DND-41 (cell line): ENCODE results near the gene DYSF.

Experiments
- ATAC-seq: fragments of 200-7000 bp; cut with Tn5 transposase; 3 replicates; pipeline ENCODE4 v1.9.1; 2021; ENCODE audit warnings: low read depth; ENCODE audit not compliant: insufficient read depth
- DNase-seq: peaks from one replicate; pipeline ENCODE4 v3.0.0-alpha.2; 2020
- H2AFZ ChIP-seq: 2 replicates; pipeline ENCODE4 v1.6.0; 2012; ENCODE audit warnings: low read depth, low read length
- H3K27ac ChIP-seq: 2 replicates; pipeline ENCODE4 v1.5.1; 2012; ENCODE audit warnings: low read length, inconsistent platforms
- H3K27me3 ChIP-seq: fragments of 200-600 bp; sonication (generic); 2 replicates; pipeline ENCODE4 v1.6.0; 2012; ENCODE audit warnings: low read length, mild to moderate bottlenecking, inconsistent platforms; ENCODE audit not compliant: insufficient read depth, poor library complexity
- H3K36me3 ChIP-seq: 2 replicates; pipeline ENCODE4 v1.5.1; 2012; ENCODE audit warnings: low read length, inconsistent platforms; ENCODE audit not compliant: insufficient read depth
- H3K4me1 ChIP-seq: 2 replicates; pipeline ENCODE4 v1.5.1; 2012; ENCODE audit warnings: mild to moderate bottlenecking, low read length; ENCODE audit not compliant: insufficient read depth
- H3K4me2 ChIP-seq: 2 replicates; pipeline ENCODE4 v1.6.0; 2012; ENCODE audit warnings: mild to moderate bottlenecking, moderate library complexity, low read length, inconsistent platforms; ENCODE audit not compliant: insufficient read depth
- H3K4me3 ChIP-seq, 2 experiments: fragments of 200-600 bp in 1 of 2; shearing (Covaris generic) in 1 of 2; 2 replicates each; pipeline ENCODE4 v1.5.1; 2012 to 2016; ENCODE audit warnings: inconsistent platforms in 2 of 2, low read length in 2 of 2, mild to moderate bottlenecking in 2 of 2, low read depth in 1 of 2, moderate library complexity in 1 of 2
- H3K79me2 ChIP-seq: 2 replicates; pipeline ENCODE4 v1.6.0; 2012; ENCODE audit warnings: low read length, inconsistent platforms; ENCODE audit not compliant: insufficient read depth
- H3K9ac ChIP-seq: 2 replicates; pipeline ENCODE4 v1.6.0; 2012; ENCODE audit warnings: low read depth, mild to moderate bottlenecking, inconsistent platforms, low read length, moderate library complexity
- H3K9me3 ChIP-seq: 2 replicates; pipeline ENCODE4 v1.5.1; 2012; ENCODE audit warnings: low read length, moderate library complexity, mild to moderate bottlenecking, inconsistent platforms; ENCODE audit not compliant: insufficient read depth, severe bottlenecking
- H4K20me1 ChIP-seq: 2 replicates; pipeline ENCODE4 v1.6.0; 2012; ENCODE audit warnings: low read length; ENCODE audit not compliant: insufficient read depth
- EZH2 ChIP-seq: IDR thresholded peaks from 3 replicates; pipeline ENCODE4 v1.6.1; 2012; ENCODE audit warnings: borderline replicate concordance, low read depth, mild to moderate bottlenecking, moderate library complexity, low read length, inconsistent platforms; ENCODE audit not compliant: severe bottlenecking
- TF ChIP-seq, protein P1 (sequence below): IDR thresholded peaks from 2 replicates; pipeline ENCODE4 v1.5.1; 2012; ENCODE audit warnings: borderline replicate concordance, low read length, moderate library complexity, mild to moderate bottlenecking; ENCODE audit not compliant: poor library complexity, severe bottlenecking; ENCODE audit errors: extremely low read depth

The DYSF gene

GRCh38 chr2:71473346-71474031, 20.1 kb downstream of the DYSF start:
- no peak overlapping the region for H2AFZ ChIP-seq
- no peaks in the 10 kb centered on the region for H3K4me1 ChIP-seq
- H3K4me3 ChIP-seq, result no peak overlapping the region
- ATAC-seq (no peak), DNase-seq (no peak)
- no peak overlapping the region for H3K27ac ChIP-seq
- H3K9ac ChIP-seq, result no peak overlapping the region
- peaks cover 21% of the 10 kb centered on the region for H3K27me3 ChIP-seq
- H3K79me2 ChIP-seq, result no peaks in the 10 kb centered on the region
- TF ChIP-seq EZH2, result no peak
- TF ChIP-seq, protein P1, sequence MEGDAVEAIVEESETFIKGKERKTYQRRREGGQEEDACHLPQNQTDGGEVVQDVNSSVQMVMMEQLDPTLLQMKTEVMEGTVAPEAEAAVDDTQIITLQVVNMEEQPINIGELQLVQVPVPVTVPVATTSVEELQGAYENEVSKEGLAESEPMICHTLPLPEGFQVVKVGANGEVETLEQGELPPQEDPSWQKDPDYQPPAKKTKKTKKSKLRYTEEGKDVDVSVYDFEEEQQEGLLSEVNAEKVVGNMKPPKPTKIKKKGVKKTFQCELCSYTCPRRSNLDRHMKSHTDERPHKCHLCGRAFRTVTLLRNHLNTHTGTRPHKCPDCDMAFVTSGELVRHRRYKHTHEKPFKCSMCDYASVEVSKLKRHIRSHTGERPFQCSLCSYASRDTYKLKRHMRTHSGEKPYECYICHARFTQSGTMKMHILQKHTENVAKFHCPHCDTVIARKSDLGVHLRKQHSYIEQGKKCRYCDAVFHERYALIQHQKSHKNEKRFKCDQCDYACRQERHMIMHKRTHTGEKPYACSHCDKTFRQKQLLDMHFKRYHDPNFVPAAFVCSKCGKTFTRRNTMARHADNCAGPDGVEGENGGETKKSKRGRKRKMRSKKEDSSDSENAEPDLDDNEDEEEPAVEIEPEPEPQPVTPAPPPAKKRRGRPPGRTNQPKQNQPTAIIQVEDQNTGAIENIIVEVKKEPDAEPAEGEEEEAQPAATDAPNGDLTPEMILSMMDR, result no peak
- no peaks in the 10 kb centered on the region for H3K9me3 ChIP-seq
- H3K4me2 ChIP-seq, result no peak overlapping the region
- H3K36me3 ChIP-seq, result no peaks in the 10 kb centered on the region
- H4K20me1 ChIP-seq, result 0 out of 2 replicates have a peak, but pooled peaks cover 2% of the 10 kb centered on the region

- TF ChIP-seq, protein P1, result no peak
- no peak for TF ChIP-seq EZH2
- DNase-seq, result no peak
- H3K4me3 ChIP-seq, result no peak overlapping the region
- H2AFZ ChIP-seq, result no peak overlapping the region
- H3K4me1 ChIP-seq, result no peaks in the 10 kb centered on the region
- no peak for ATAC-seq
- H3K9me3 ChIP-seq, result no peaks in the 10 kb centered on the region
- no peaks in the 10 kb centered on the region for H3K36me3 ChIP-seq
- H4K20me1 ChIP-seq, result 0 out of 2 replicates have a peak, but pooled peaks cover 2% of the 10 kb centered on the region
- no peaks in the 10 kb centered on the region for H3K79me2 ChIP-seq
- H3K9ac ChIP-seq, result no peak overlapping the region
- no peak overlapping the region for H3K4me2 ChIP-seq
- peaks cover 18% of the 10 kb centered on the region for H3K27me3 ChIP-seq
- no peak overlapping the region for H3K27ac ChIP-seq
These were observed 20.9 kb downstream of the DYSF start for GRCh38 chr2:71474116-71474743.

- H3K4me2 ChIP-seq, result no peak overlapping the region
- H2AFZ ChIP-seq, result no peak overlapping the region
- no peaks in the 10 kb centered on the region for H3K9me3 ChIP-seq
- H3K4me1 ChIP-seq, result no peaks in the 10 kb centered on the region
- DNase-seq, result no peak
- TF ChIP-seq, protein P1, result no peak
- TF ChIP-seq EZH2, result no peak
- H3K27ac ChIP-seq, result no peak overlapping the region
- no peak for ATAC-seq
- 0 out of 2 replicates have a peak, but pooled peaks cover 2% of the 10 kb centered on the region for H4K20me1 ChIP-seq
- H3K36me3 ChIP-seq, result no peaks in the 10 kb centered on the region
- H3K4me3 ChIP-seq, result no peak overlapping the region
- peaks cover 13% of the 10 kb centered on the region for H3K27me3 ChIP-seq
- no peaks in the 10 kb centered on the region for H3K79me2 ChIP-seq
- no peak overlapping the region for H3K9ac ChIP-seq
These were observed 21.5 kb downstream of the DYSF start for GRCh38 chr2:71474744-71475397.
